ENCODE results near the gene WDFY2. TPM values are rescaled to one million over a fixed set of nuclear protein-coding genes. Genes with fewer than 3 reads are reported as not detected.

WDFY2 gene
- total RNA-seq, 1 experiment from 2014 or later = 26.4 TPM

DNA sequence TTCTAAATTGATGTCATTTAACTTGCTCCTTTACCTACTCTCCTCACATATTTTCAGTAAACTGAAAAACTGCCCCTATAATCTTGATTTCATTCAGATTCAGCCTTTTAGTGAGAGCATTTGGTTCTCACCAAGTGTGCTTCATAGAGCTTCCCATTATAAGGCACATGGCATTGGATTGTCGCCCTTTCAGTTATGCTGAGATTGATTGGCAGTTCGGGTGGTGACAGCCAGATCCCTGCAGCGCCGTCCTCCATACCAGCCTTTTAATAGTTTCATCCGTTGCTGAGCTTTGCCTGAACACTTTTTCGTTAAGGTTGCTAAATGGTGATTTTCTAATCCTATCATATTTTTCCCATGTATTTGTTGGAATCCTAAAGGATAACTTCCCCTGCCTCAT lies 139.3 kb downstream of the WDFY2 start:
- H3K4me3 Mint-ChIP-seq = no peak overlapping the region
- DNase-seq = no peak

More for the DNA sequence above, 139.3 kb downstream of the WDFY2 start:
- H3T11ph ChIP-seq (ENCODE audit: low read length) = no peak overlapping the region
- H3K4ac ChIP-seq (ENCODE audit: low read depth, low read length) = no peak overlapping the region
- H3K27me3 ChIP-seq (ENCODE audit: insufficient read depth, low read length) = no peaks in the 10 kb centered on the region
- Mint-ChIP-seq H3K27me3 (ENCODE audit: low read depth) (no peaks in the 10 kb centered on the region), H3K4me1 (peaks cover 0 to 2% of the 10 kb centered on the region in 2 experiments; a peak in 1 of 4 replicates), H3K36me3 (ENCODE audit: insufficient read depth in 1 of 3, low read depth in 3 of 3) (peaks cover 4 to 12% (median 5%) of the 10 kb centered on the region in 3 experiments; a peak in 6 of 7 replicates), H3K9me3 (no peaks in the 10 kb centered on the region), H3K27ac (no peak overlapping the region)
- H2BK15ac ChIP-seq (ENCODE audit: low read depth, low read length) = no peak overlapping the region
- no peak overlapping the region for H2BK12ac ChIP-seq (ENCODE audit: insufficient read length, low read depth, low read length)
- no peaks in the 10 kb centered on the region for H3K9me3 ChIP-seq (ENCODE audit: control insufficient read depth, low read depth, low read length)
- no CpG with 5 or more reads among the region's 6 CpGs for WGBS (ENCODE audit: extremely low coverage, insufficient read length, low lambda C conversion rate)
- H3K79me1 ChIP-seq (ENCODE audit: insufficient read depth, low read depth, low read length, poor library complexity, severe bottlenecking) = no peaks in the 10 kb centered on the region
- H3K79me2 ChIP-seq (ENCODE audit: insufficient read depth, low read length) = no peaks in the 10 kb centered on the region; the same call in 1 of the 2 replicates
- no peak overlapping the region for H4K91ac ChIP-seq (ENCODE audit: insufficient read length, low read depth, low read length)
- H3K56ac ChIP-seq (ENCODE audit: insufficient read length, low read depth, low read length) = no peak overlapping the region
- no peak overlapping the region for H3K14ac ChIP-seq (ENCODE audit: insufficient read depth, low read length)
- no peak overlapping the region for H4K8ac ChIP-seq (replicated peaks; ENCODE audit: insufficient read length, low read depth, low read length)
- no peak overlapping the region for H3K9ac ChIP-seq (ENCODE audit: extremely low read depth, insufficient read length, low read length)
- H2AFZ ChIP-seq (ENCODE audit: low read length) = no peak overlapping the region
- H4K5ac ChIP-seq (ENCODE audit: insufficient read length, low read depth, low read length) = no peak overlapping the region
- H2BK120ac ChIP-seq (ENCODE audit: low read depth, low read length, poor library complexity, severe bottlenecking) = no peak overlapping the region
- H3K27ac ChIP-seq (ENCODE audit: insufficient read length, low read depth, low read length) = no peak overlapping the region
- no peak overlapping the region for H2BK5ac ChIP-seq (ENCODE audit: insufficient read length, low read length)
- no peaks in the 10 kb centered on the region for H3K4me1 ChIP-seq (ENCODE audit: insufficient read depth, low read length)
- H3K23me2 ChIP-seq (ENCODE audit: insufficient read length, low read depth, low read length, poor library complexity, severe bottlenecking) = no peaks in the 10 kb centered on the region
- no peaks in the 10 kb centered on the region for H4K20me1 ChIP-seq (ENCODE audit: control insufficient read depth, insufficient read depth, insufficient read length)
- TF ChIP-seq, protein P1, sequence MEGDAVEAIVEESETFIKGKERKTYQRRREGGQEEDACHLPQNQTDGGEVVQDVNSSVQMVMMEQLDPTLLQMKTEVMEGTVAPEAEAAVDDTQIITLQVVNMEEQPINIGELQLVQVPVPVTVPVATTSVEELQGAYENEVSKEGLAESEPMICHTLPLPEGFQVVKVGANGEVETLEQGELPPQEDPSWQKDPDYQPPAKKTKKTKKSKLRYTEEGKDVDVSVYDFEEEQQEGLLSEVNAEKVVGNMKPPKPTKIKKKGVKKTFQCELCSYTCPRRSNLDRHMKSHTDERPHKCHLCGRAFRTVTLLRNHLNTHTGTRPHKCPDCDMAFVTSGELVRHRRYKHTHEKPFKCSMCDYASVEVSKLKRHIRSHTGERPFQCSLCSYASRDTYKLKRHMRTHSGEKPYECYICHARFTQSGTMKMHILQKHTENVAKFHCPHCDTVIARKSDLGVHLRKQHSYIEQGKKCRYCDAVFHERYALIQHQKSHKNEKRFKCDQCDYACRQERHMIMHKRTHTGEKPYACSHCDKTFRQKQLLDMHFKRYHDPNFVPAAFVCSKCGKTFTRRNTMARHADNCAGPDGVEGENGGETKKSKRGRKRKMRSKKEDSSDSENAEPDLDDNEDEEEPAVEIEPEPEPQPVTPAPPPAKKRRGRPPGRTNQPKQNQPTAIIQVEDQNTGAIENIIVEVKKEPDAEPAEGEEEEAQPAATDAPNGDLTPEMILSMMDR (conservative IDR thresholded peaks at IDR 0.05) = no peak
- H2BK20ac ChIP-seq (ENCODE audit: low read depth, low read length, poor library complexity, severe bottlenecking) = no peak overlapping the region
- H2AK5ac ChIP-seq (ENCODE audit: insufficient read length, low read length) = no peak overlapping the region
- H3K23ac ChIP-seq (ENCODE audit: insufficient read length, low read depth, low read length) = no peak overlapping the region
- H3K4me2 ChIP-seq (ENCODE audit: insufficient read depth, insufficient read length, low read length) = no peak overlapping the region
- no peak overlapping the region for H3K18ac ChIP-seq (ENCODE audit: insufficient read length, low read depth, low read length)
